AG04450 (cell line): Measurements from ENCODE around the gene GRK5. TPM values are rescaled to one million over a fixed set of nuclear protein-coding genes. Genes with fewer than 3 reads are reported as not detected.

Source experiments
- CTCF ChIA-PET: fragments of 300-600, 350-600 bp; formaldehyde crosslinking; extraction: SDS; loops from one replicate; lab custom pipeline; 2022; ENCODE audit warnings: antibody characterized with exemption, inconsistent platforms; lab: Charles Lee
- POLR2A ChIA-PET: fragments of 350-600 bp; formaldehyde crosslinking; extraction: SDS; loops from one replicate; lab custom pipeline; 2021; ENCODE audit warnings: antibody characterized with exemption, inconsistent platforms; lab: Yijun Ruan, JAX
- DNase-seq: peaks from one replicate; pipeline ENCODE4 v3.0.0-alpha.2; 2011; ENCODE audit warnings: low read depth, low spot score
- H3K27ac ChIP-seq: one replicate; pipeline ENCODE4 v1.5.1; 2012; ENCODE audit warnings: low read depth, low read length, control low read depth
- H3K27me3 ChIP-seq: one replicate; pipeline ENCODE4 v1.6.0; 2012; ENCODE audit warnings: low read length; ENCODE audit not compliant: control insufficient read depth, insufficient read depth
- H3K4me3 ChIP-seq: 2 replicates; pipeline ENCODE4 v1.5.1; 2011; ENCODE audit warnings: mild to moderate bottlenecking, low read depth, low read length, control low read depth
- H3K9me3 ChIP-seq: 2 replicates; pipeline ENCODE4 v1.5.1; 2012; ENCODE audit warnings: low read length; ENCODE audit not compliant: control insufficient read depth, insufficient read depth
- polyA plus RNA-seq: library from polyadenylated mRNA; depleted of rRNA; stranded (reverse); fragments of >200 nt; gene quantifications from 2 replicates; pipeline ENCODE4 v1.2.3, GENCODE V29; 2011
- TF ChIP-seq, protein P1 (sequence below): IDR thresholded peaks from 2 replicates; pipeline ENCODE4 v1.5.1; 2011; ENCODE audit warnings: low read depth, low read length, control low read depth, inconsistent platforms

GRK5 gene
- polyA plus RNA-seq, 1 experiment, result 27.6 TPM

DNA sequence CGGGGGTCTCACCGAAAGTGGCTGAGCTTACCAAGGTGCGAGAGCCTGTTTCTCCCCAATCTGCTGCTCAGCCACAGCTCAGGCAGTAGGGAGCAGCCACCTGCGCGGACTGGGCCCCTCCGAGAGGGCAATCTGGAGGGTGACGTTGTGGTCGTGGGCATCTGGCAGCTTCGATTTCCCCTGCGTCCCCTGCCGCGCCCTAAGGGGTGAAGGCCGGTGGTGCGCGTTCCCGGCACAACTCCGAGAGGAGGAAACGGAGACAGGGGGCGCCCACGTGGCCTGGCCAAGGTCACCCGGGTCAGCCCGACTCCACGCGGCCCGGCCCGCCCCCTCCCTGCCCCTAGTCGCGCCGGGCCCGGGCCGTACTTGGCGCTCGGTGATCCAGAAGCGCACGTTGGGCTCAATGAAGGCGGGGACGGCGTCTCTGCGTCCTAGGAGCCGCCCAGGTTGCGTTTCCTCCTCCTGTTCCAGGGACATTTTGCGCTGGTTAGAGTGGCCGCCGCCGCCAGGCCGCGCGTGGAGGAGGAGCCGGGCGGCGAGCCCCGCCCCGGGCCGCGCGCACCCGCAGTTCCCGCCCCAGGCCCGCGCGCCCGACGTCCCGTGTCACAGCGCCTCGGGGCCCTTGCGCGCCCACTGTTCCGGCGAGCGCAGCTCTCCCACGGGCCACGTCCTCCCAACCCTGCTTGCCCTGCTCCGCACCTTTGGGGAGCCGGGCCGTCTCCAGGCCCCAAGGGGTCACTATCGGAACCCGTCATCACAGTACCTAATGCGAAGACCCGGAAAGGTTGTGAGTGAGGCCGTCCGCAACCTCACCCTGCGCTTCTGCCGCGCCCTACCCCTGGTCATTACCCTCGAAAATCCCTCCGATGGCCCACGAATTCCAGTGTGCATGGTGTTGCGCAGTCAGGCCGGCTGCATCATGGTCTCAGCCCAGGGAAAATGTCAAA lies 41.9 kb upstream of the GRK5 start, which contains the start of gene SFXN4:
Gene SFXN4 (minus strand): TSS at position 544 of the 947 bp plus-strand sequence. CDS start 67 bp downstream, at position 477.
- CTCF ChIA-PET, result no interaction called here
- H3K27me3 ChIP-seq, result no peaks in the 10 kb centered on the region
- no peak for DNase-seq
- H3K27ac ChIP-seq, result peak within 1 kb of the TSS; percentile 47
- POLR2A ChIA-PET, result interaction anchor here (0.7 to 1.2 kb wide), 3 partner anchors 17 to 560 kb away, joined by 3 to 7 read pairs (median 4); partner anchors contain the start of gene INPP5F
- no peaks in the 10 kb centered on the region for H3K9me3 ChIP-seq
- TF ChIP-seq, protein P1, sequence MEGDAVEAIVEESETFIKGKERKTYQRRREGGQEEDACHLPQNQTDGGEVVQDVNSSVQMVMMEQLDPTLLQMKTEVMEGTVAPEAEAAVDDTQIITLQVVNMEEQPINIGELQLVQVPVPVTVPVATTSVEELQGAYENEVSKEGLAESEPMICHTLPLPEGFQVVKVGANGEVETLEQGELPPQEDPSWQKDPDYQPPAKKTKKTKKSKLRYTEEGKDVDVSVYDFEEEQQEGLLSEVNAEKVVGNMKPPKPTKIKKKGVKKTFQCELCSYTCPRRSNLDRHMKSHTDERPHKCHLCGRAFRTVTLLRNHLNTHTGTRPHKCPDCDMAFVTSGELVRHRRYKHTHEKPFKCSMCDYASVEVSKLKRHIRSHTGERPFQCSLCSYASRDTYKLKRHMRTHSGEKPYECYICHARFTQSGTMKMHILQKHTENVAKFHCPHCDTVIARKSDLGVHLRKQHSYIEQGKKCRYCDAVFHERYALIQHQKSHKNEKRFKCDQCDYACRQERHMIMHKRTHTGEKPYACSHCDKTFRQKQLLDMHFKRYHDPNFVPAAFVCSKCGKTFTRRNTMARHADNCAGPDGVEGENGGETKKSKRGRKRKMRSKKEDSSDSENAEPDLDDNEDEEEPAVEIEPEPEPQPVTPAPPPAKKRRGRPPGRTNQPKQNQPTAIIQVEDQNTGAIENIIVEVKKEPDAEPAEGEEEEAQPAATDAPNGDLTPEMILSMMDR, result no peak
- peak within 1 kb of the TSS; percentile 73 for H3K4me3 ChIP-seq

DNA sequence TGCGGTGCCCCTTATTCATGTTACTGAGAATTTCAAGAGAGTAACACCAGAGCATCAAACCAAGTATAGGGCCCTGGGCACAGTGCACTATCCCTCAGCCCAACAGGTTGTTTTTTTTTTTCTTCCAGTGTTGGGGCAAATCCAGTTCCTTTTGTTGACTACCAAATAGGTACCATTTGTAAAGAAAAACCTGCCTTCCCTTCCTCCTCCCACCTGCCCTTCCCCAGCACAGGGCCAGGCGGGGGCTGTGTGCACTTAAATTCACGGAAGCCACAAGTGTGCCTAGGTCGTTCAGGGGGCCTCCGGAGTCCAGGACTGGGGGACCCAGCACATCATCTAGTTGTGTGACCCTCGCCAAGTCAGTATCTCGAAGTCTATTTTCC lies 41.3 kb upstream of the GRK5 start:
- CTCF ChIA-PET, result no interaction called here
- H3K27me3 ChIP-seq, result no peaks in the 10 kb centered on the region
- peak overlapping the region; percentile 47 for H3K27ac ChIP-seq
- TF ChIP-seq, protein P1, result no peak
- no peaks in the 10 kb centered on the region for H3K9me3 ChIP-seq
- peak overlapping the region; percentile 73 for H3K4me3 ChIP-seq
- POLR2A ChIA-PET, result no interaction called here
- DNase-seq, result no peak

DNA sequence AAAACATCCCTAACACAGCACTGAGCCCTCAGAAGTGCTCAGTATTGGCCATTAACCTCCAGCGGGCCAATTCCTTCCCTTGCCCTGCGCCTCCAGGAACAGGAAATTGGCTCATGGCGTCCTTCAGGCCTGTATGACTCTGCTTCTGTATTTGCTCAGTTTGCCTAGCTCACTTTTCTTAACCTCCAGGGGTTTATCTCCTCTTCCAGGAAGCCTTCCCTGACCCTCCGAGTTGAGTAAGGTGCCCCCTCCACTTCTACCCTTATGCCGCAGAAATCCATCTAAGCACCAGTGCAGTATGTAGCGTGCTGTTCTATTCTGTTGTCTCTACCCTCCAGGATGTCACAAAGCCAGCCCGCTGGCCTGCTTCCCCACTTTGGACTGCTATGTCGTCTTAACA lies 40.8 kb upstream of the GRK5 start:
- no peaks in the 10 kb centered on the region for H3K27me3 ChIP-seq
- CTCF ChIA-PET, result no interaction called here
- TF ChIP-seq, protein P1, result no peak
- H3K9me3 ChIP-seq, result no peaks in the 10 kb centered on the region
- H3K27ac ChIP-seq, result no peak overlapping the region
- H3K4me3 ChIP-seq, result no peak overlapping the region
- DNase-seq, result no peak
- POLR2A ChIA-PET, result no interaction called here

DNA sequence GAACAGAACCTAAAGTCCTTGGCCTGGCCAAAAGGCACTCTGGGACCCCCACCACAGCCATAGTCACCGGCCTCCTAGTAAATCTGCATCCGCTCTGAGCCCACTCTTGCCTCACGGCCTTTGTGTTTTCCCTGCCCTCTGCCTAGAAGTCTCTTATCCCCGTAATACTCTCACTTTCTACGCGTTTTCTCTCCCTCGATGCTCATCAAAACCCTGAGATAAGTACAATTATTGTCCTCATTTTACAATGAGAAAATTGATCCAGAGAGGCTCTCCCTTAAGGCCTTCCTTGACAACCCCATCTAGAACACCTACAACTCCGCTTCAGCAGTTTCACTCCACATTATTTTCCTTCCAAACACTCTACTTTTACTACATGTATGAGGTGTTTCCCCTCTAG lies 40.3 kb upstream of the GRK5 start:
- ChIA-PET POLR2A (no interaction called here), CTCF (interaction anchor here (1.0 kb wide), 1 partner anchor 323 kb away, joined by 4 read pairs; no protein-coding TSS in a partner anchor)
- H3K27me3 ChIP-seq, result no peaks in the 10 kb centered on the region
- no peak overlapping the region for H3K27ac ChIP-seq
- DNase-seq, result no peak
- H3K4me3 ChIP-seq, result no peak overlapping the region
- H3K9me3 ChIP-seq, result no peaks in the 10 kb centered on the region
- TF ChIP-seq, protein P1, result no peak

DNA sequence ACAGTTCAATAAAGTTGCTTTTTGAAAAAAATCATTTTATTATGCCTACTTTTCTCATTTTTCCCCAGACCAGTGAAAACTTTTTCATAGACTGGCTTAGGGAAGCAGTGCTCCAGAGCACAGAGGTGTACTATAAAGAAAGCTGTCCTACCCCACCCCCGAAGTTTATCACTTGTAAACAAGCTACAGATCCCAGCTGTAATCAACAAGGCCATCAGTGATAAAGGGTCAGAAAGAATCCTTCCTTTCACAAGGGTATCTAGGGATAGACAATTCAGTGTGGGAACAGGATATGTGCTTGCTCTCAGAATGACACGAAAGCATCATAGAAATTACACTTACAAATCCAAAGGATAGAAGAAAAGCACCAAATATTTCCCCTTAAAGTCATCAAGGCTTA lies 33.3 kb upstream of the GRK5 start:
- Histone ChIP-seq H3K9me3 (no peaks in the 10 kb centered on the region), H3K27ac (no peak overlapping the region), H3K27me3 (no peaks in the 10 kb centered on the region), H3K4me3 (no peak overlapping the region)
- TF ChIP-seq, protein P1, result no peak
- CTCF ChIA-PET, result no interaction called here
- POLR2A ChIA-PET, result no interaction called here
- DNase-seq, result no peak
